ENCODE data around the gene RPS6KL1. TPM values are rescaled to one million over a fixed set of nuclear protein-coding genes. Genes with fewer than 3 reads are reported as not detected.

Gene RPS6KL1
- total RNA-seq, 1 donor from 2014 or later = 20.5 TPM

DNA sequence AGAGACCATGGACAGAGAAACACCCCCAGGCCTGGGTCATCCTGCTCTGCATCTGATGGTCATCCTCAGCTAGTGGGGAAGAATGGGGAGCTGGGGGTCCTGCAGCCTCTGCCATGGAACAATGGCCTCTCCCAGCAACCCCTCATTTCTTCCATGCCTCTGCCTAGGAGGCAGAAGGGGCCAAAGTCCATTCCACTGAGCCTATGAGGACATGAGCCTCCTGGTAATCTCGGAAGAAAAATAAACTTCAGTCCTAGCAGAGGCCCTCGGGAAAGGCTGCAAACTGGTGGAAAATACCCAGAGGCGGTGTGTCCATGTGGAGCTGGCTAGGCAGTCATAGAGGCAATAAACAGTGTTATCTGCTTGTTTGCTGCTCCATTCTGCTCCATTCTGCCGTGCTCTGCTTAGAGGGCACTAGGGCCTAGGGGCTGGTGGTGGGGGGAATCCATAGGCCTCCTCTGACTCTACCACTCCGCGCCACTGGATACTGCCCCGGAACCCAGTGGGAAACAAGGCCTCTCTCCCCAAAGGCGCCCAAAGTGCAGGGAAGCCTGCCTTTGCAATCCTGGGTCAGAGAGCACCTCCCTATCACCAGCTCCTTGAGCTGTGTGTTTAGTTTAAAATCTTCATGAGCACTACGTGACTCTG is 27.9 kb upstream of the RPS6KL1 start:
- peaks cover 80% of the 10 kb centered on the region for H3K4me1 ChIP-seq
- no peak for DNase-seq
- H3K4me3 ChIP-seq = peak overlapping the region; percentile 77
- H3K36me3 ChIP-seq = no peaks in the 10 kb centered on the region
- peak overlapping the region; percentile 35 for H3K27ac ChIP-seq (replicated peaks)
- TF ChIP-seq, protein P1, sequence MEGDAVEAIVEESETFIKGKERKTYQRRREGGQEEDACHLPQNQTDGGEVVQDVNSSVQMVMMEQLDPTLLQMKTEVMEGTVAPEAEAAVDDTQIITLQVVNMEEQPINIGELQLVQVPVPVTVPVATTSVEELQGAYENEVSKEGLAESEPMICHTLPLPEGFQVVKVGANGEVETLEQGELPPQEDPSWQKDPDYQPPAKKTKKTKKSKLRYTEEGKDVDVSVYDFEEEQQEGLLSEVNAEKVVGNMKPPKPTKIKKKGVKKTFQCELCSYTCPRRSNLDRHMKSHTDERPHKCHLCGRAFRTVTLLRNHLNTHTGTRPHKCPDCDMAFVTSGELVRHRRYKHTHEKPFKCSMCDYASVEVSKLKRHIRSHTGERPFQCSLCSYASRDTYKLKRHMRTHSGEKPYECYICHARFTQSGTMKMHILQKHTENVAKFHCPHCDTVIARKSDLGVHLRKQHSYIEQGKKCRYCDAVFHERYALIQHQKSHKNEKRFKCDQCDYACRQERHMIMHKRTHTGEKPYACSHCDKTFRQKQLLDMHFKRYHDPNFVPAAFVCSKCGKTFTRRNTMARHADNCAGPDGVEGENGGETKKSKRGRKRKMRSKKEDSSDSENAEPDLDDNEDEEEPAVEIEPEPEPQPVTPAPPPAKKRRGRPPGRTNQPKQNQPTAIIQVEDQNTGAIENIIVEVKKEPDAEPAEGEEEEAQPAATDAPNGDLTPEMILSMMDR (IDR thresholded peaks at IDR 0.05; ENCODE audit: borderline replicate concordance) = no peak
- no peaks in the 10 kb centered on the region for H3K27me3 ChIP-seq (ENCODE audit: low read depth)
- intact Hi-C loops (cut with micrococcal nuclease) = no loop called here
- H3K9me3 ChIP-seq (replicated peaks) = no peaks in the 10 kb centered on the region

DNA sequence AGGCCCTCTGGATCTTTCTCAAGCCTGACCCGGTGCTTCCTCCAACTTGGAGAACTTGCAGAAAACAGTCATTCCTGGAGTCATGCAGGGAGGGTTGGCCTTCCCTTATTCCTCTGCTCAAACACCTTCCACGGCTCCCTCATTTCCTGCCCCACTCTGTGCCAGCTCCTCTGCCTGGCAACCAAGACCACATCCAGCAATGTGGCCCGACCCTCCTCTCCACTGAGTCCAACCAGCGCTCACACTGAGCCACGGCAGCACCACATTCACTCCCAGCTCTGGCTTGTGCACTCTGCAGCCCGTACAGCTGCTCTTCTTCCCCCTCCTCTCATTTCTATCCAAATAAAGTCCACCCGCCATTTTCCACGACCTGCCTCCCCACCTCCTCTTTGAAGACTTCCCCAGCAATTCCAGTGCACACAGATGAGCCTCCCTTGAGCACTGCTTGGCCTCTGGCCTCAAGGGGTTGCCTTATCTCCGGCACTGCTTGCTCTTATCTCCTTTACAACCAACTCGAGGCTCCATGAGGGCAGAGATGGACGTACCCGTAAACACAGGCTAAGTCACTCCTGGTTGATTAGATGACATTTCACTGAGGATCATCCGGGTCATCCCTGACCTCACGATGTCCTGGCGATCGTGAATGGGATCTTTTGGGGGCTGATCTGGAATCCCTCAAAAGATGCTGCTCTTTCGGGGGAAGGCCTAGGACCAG is 27.0 kb upstream of the RPS6KL1 start:
- H3K36me3 ChIP-seq = no peaks in the 10 kb centered on the region
- intact Hi-C loops (cut with micrococcal nuclease) = loop anchor here (10.0 kb wide), 1 partner anchor 115 kb away; the partner anchor contains the start of genes ACYP1 and ZC2HC1C
- peaks cover 73% of the 10 kb centered on the region for H3K4me1 ChIP-seq
- DNase-seq = no peak
- H3K9me3 ChIP-seq (replicated peaks) = no peaks in the 10 kb centered on the region
- peak overlapping the region; percentile 17 for H3K27ac ChIP-seq (replicated peaks)
- H3K27me3 ChIP-seq (ENCODE audit: low read depth) = no peaks in the 10 kb centered on the region
- TF ChIP-seq, protein P1 (IDR thresholded peaks at IDR 0.05; ENCODE audit: borderline replicate concordance) = no peak
- H3K4me3 ChIP-seq = no peak overlapping the region

DNA sequence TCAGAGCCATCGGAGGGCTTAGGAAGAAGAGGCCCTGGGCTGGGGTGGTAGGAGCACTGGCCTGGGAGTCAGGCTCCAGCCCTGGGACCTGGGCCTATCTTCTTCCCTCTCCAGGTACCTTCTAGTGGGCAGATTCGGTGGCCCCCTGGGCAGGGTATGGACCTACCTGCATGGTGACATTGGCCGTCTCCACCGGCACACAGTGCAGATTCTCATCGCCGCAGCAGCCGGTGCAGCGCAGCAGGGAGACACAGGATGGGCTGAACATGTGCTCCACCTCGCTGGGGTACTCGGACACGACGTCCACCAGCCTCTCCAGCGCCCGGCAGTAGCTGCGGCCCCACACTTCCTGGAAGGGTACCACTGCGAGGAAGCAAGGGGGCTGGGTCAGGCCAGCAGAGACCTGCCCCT is 26.1 kb upstream of the RPS6KL1 start:
- intact Hi-C loops (cut with micrococcal nuclease) = loop anchor here (10.0 kb wide), 1 partner anchor 116 kb away; the partner anchor contains the start of genes ACYP1 and ZC2HC1C
- Histone ChIP-seq H3K4me3 (no peak overlapping the region), H3K27ac (replicated peaks) (no peak overlapping the region), H3K4me1 (peaks cover 65% of the 10 kb centered on the region), H3K27me3 (ENCODE audit: low read depth) (no peaks in the 10 kb centered on the region), H3K36me3 (no peaks in the 10 kb centered on the region), H3K9me3 (replicated peaks) (no peaks in the 10 kb centered on the region)
- TF ChIP-seq, protein P1 (IDR thresholded peaks at IDR 0.05; ENCODE audit: borderline replicate concordance) = no peak
- no peak for DNase-seq

DNA sequence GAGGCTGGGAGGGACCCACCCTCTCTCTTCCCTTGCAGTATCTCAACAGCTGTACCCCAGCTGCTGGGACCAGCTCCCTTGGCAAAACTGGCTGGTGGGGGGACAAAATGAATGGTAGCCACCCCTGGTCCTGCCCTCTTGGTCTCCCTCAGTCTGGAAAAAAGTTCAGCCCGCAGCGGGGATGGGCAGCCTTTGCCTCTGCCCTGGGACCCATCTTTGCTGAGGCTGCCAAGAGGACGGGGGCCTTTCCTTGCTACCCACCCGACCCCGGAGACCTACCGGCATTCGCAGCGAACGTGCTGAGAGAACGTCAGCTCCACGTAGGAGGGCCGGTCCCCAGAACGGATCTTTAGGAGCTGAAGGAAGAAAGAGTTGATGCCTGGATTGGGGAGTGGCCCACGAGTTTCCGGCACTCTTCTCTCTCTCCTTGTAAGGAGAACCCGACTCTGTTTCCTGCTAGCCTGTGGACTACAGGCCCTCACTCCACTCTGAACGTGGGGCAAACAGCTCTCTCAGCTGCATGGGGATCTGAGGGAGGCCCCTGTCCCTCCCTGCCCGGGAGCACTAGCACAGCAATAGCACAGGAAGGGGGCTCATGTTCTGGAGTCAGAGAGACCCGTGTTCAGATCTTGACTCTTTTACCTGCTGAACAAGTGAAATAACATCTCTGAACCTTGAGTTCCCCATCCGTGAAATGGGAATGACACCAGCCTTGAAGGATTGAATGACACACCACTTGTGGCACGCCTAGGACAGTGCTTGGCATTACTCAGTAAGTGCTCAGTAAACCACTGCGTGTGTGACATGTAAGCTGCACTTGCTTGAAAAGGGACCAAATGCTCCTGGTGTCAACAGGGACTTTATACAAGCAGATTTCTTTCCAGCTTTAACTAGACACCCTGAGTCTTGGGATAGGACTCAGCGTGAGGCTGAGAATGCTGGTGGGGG is 25.4 kb upstream of the RPS6KL1 start:
- H3K4me1 ChIP-seq = peaks cover 58% of the 10 kb centered on the region
- no peak for DNase-seq
- TF ChIP-seq, protein P1 (IDR thresholded peaks at IDR 0.05; ENCODE audit: borderline replicate concordance) = no peak
- H3K27ac ChIP-seq (replicated peaks) = no peak overlapping the region
- no peak overlapping the region for H3K4me3 ChIP-seq
- no peaks in the 10 kb centered on the region for H3K9me3 ChIP-seq (replicated peaks)
- no peaks in the 10 kb centered on the region for H3K27me3 ChIP-seq (ENCODE audit: low read depth)
- intact Hi-C loops (cut with micrococcal nuclease) = loop anchor here (10.0 kb wide), 1 partner anchor 116 kb away; the partner anchor contains the start of genes ACYP1 and ZC2HC1C
- H3K36me3 ChIP-seq = no peaks in the 10 kb centered on the region

Data from left ventricle myocardium inferior (tissue), 1 donor.